Measurements from ENCODE around the gene SLC44A5.
"Not testable (repeated sequence)": the region's sequence is repeated elsewhere in the genome, so short reads cannot be mapped to it uniquely, and the experiment has no call there.

Gene SLC44A5

GRCh38 chr1:75618382-75618781 is 7.5 kb upstream of the SLC44A5 start:
- TF ChIP-seq Cebpa-rat (IDR thresholded peaks at IDR 0.05): no peak
- Histone ChIP-seq H3K9ac (no peak overlapping the region), H3K36me3 (no peaks in the 10 kb centered on the region), H4K20me1 (no peaks in the 10 kb centered on the region), H3K27me3 (peaks cover 11% of the 10 kb centered on the region), H3K4me1 (peaks cover 14% of the 10 kb centered on the region), H3K9me3 (no peaks in the 10 kb centered on the region), H3K4me3 (no peak overlapping the region), H3K4me2 (no peak overlapping the region), H3K27ac (no peak overlapping the region)

DNA sequence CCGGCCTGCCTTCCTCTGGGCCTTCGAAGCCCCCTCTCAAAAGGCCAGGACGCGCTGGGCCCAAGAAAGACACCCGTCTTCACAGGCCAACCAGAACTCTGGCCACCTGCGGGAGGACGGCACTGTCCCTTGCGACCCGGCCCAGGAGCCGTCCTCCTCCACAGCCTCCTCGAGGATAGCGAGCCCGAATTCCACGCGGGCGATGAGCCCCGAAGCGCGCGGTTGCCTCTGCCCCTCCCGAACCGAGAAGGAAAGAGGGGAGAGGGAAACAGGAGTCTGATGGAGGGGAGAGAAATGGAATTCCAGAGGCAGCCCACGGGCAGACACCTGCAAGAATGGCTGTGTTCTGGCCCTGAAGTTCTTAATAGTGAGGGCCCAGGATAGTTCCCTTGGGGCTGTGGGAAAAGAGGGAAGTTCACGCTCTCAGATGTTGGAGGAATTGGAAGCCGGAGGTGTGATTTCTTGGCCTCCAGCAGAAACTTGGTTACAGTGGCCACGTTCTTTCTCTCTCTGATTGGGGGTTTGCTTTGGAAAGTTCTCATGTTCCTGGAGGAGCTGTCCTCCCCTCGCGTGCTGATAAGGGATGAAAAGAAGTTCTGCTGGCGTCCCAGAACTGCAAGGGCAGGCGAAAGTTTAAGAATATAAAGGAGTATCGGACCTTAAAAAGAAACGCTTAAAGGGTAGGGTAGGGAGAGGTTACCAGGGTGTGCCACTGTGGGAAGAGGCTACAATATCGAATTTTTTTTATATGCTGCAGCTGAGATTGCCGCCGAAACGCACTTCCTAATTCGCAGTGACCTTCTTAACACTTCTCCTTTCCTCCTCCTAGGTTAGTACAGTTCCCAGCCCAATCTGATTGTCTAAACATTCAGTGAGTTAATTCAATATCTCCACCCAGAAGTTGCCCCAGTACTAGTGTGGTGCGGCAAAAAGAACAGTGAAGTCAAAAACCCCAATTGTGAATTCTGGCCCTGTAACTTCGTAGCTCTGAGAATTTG is 5.8 kb upstream of the SLC44A5 start:
- Histone ChIP-seq H3K4me2 (peak overlapping the region; percentile 86), H3K27ac (no peak overlapping the region), H3K9ac (no peak overlapping the region), H3K9me3 (no peaks in the 10 kb centered on the region), H3K27me3 (peaks cover 11% of the 10 kb centered on the region), H3K36me3 (no peaks in the 10 kb centered on the region), H3K4me3 (peak overlapping the region; percentile 80), H3K4me1 (peaks cover 14% of the 10 kb centered on the region), H4K20me1 (no peaks in the 10 kb centered on the region)
- TF ChIP-seq Cebpa-rat (IDR thresholded peaks at IDR 0.05): no peak

DNA sequence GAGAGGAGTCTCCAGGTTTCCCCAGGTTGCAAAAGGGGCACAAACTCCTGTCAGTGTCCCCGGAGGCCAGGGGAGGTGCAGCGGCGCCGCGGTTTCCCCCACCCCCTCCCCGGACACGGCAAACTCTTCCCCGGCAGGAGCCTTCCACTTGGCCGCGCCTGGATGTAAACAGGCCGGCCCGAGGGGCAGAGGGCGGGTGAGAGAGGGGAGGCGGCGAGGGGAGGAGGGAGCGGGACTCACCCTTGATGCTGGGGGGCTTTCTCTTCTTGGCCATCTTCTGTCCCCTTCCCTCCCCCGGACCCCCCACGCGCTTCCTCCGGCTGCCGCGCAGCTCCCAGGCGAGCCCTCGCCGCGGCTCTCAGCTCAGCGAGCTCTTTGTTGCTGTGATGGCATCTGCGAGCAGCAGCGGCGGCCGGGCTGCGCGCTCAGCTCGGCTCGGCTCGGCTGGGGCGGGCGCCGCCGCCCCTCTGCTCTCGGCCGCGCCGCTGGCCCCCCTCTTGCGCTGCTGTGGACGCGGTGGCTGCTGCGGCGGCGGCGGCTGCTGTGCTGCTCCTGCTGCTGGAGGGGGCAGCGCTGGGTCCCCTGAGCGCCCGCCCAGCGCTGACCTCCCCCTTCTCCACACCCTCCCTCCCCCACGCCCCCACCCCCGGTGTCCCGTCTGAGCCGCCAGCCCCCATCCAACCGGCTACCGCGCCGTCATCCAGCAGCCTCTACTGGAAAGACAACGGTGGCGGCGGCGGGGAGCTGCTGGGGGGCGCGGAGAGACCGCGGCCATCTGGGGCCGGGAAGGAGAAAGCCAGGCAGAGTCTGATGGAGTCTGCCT is 4.9 kb upstream of the SLC44A5 start:
- TF ChIP-seq Cebpa-rat (IDR thresholded peaks at IDR 0.05): no peak
- peak overlapping the region; percentile 86 for H3K4me2 ChIP-seq

DNA sequence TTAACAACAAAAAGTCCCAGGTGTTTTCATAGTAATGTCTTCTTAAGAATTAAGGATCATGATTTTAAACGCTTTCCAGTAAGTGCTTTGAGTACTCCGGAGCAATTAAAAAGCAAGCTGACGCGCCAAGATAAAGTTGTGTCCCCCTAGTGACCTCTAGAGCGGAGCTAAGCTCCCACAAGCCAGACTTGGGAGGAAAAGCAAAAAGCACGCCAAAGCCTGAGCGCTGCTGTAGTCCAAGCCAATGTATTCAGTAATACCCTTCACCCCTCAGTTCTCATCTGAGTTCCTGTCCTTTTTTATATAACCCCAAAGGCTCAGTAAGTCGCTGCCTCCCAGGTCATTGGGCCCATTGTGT is 3.5 kb upstream of the SLC44A5 start:
- H3K36me3 ChIP-seq: no peaks in the 10 kb centered on the region
- TF ChIP-seq Cebpa-rat (IDR thresholded peaks at IDR 0.05): no peak

More for the DNA sequence above, 4.9 kb upstream of the SLC44A5 start:
- H3K4me1 ChIP-seq: peaks cover 18% of the 10 kb centered on the region
- H3K9ac ChIP-seq: peak overlapping the region; percentile 75
- no peaks in the 10 kb centered on the region for H3K9me3 ChIP-seq
- no peaks in the 10 kb centered on the region for H4K20me1 ChIP-seq
- peaks cover 11% of the 10 kb centered on the region for H3K27me3 ChIP-seq
- peak overlapping the region; percentile 80 for H3K4me3 ChIP-seq
- H3K36me3 ChIP-seq: no peaks in the 10 kb centered on the region
- H3K27ac ChIP-seq: peak overlapping the region; percentile 38; the same call in 1 of the 2 replicates

DNA sequence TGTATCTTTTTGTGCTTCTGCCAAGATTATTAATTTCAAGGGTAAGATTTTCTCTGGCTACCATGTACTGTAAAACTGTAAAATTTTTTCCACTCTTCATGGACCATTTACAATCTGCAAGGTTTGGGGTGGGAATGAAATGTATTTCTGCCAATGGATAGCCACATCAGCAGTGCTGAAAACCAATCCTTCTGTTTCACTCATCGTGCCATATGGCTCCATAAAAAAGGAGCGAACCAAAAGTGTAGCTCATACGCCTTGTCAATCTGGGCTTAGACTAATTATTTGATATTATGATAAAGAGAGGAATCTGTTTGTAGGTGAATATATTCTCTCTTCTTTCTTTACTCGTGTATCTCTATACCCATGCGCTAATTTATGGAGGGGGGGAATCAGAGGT is 3.0 kb upstream of the SLC44A5 start:
- H3K27ac ChIP-seq: no peak overlapping the region
- H4K20me1 ChIP-seq: no peaks in the 10 kb centered on the region
- H3K4me1 ChIP-seq: peaks cover 23% of the 10 kb centered on the region
- no peak overlapping the region for H3K9ac ChIP-seq
- H3K27me3 ChIP-seq: peaks cover 11% of the 10 kb centered on the region
- no peak for TF ChIP-seq Cebpa-rat (IDR thresholded peaks at IDR 0.05)
- H3K4me2 ChIP-seq: no peak overlapping the region
- no peaks in the 10 kb centered on the region for H3K36me3 ChIP-seq
- no peaks in the 10 kb centered on the region for H3K9me3 ChIP-seq
- H3K4me3 ChIP-seq: no peak overlapping the region

More for the DNA sequence above, 3.5 kb upstream of the SLC44A5 start:
- Histone ChIP-seq H3K27me3 (peaks cover 11% of the 10 kb centered on the region), H4K20me1 (no peaks in the 10 kb centered on the region), H3K4me3 (peak overlapping the region; percentile 80), H3K4me2 (peak overlapping the region; percentile 86), H3K4me1 (peaks cover 23% of the 10 kb centered on the region), H3K9me3 (no peaks in the 10 kb centered on the region), H3K9ac (no peak overlapping the region), H3K27ac (no peak overlapping the region)

DNA sequence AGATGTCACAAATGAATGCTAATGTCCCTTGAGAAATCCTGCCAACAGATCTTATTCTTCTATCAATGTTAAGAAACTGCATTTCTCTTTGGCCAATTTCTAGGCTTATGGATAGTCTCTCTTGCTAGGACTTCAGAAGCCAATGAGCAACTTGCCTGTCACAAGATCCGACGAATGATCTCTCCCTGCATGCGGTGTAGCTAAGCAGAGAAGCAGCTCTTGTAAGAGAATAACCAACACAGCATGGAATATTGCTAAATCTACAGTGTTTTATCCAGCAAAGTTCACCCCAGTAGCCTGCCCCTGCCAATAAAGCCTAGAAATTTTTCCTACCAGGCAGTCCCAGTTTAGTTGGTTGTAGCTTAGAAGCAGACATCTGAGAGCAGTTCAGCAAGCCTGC is 2.1 kb upstream of the SLC44A5 start:
- Histone ChIP-seq H3K36me3 (no peaks in the 10 kb centered on the region), H3K27me3 (peaks cover 11% of the 10 kb centered on the region), H4K20me1 (no peaks in the 10 kb centered on the region), H3K27ac (no peak overlapping the region), H3K9me3 (no peaks in the 10 kb centered on the region), H3K4me3 (no peak overlapping the region), H3K4me1 (peaks cover 23% of the 10 kb centered on the region), H3K9ac (no peak overlapping the region), H3K4me2 (no peak overlapping the region)
- TF ChIP-seq Cebpa-rat (IDR thresholded peaks at IDR 0.05): no peak

- H3K4me1 ChIP-seq: no peaks in the 10 kb centered on the region
- no peak overlapping the region for H3K9ac ChIP-seq
- no peaks in the 10 kb centered on the region for H4K20me1 ChIP-seq
- no peak overlapping the region for H3K27ac ChIP-seq
- no peak for TF ChIP-seq Cebpa-rat (IDR thresholded peaks at IDR 0.05)
- H3K9me3 ChIP-seq: peaks cover 4% of the 10 kb centered on the region; the same call in 1 of the 2 replicates
- H3K4me2 ChIP-seq: no peak overlapping the region
- no peak overlapping the region for H3K4me3 ChIP-seq
- no peaks in the 10 kb centered on the region for H3K27me3 ChIP-seq
- H3K36me3 ChIP-seq: no peaks in the 10 kb centered on the region
These were observed 8.4 kb downstream of the SLC44A5 start for GRCh38 chr1:75602486-75602885.

DNA sequence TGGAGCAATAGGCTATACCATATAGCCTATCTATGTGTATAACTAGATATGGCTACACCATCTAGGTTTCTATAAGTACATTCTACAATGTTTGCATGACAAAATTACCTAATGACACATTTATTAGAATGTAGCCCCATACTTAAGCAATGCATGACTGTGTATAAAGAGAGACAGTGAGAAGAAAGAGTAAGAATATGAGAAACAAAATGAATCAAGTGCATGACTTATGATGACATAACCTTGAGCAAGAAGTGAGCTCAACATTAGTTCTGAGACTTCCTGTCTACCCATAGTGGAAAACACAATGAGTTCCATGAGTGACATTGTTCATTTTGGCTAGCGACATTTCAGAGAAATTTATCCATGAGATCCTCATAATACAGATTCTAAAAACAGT is 10.1 kb downstream of the SLC44A5 start:
- no peaks in the 10 kb centered on the region for H3K4me1 ChIP-seq
- no peaks in the 10 kb centered on the region for H4K20me1 ChIP-seq
- H3K9me3 ChIP-seq: peaks cover 4% of the 10 kb centered on the region; the same call in 1 of the 2 replicates
- no peak overlapping the region for H3K27ac ChIP-seq
- H3K9ac ChIP-seq: no peak overlapping the region
- no peaks in the 10 kb centered on the region for H3K36me3 ChIP-seq
- H3K4me2 ChIP-seq: no peak overlapping the region
- no peak for TF ChIP-seq Cebpa-rat (IDR thresholded peaks at IDR 0.05)
- no peak overlapping the region for H3K4me3 ChIP-seq
- no peaks in the 10 kb centered on the region for H3K27me3 ChIP-seq

DNA sequence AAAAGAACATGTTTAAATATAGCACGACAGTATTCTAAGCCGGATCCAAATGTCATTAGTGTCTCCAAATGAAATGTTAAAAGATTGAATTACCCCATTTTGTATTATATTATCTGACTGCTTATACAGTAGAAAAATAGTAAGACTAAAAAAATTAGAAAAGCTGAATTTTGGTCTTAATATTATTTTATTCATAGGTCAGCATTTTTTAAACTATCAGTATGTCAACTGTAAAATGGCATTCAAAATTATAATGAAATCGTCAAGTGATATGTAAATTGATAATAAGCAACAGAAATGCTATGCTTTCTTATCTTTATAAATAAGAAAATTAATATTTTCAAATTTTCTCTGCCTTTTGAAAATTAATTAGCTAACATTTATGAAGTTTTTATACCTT is 16.6 kb downstream of the SLC44A5 start:
- Histone ChIP-seq H3K4me3 (no peak overlapping the region), H3K4me1 (no peaks in the 10 kb centered on the region), H3K9me3 (no peaks in the 10 kb centered on the region), H3K27ac (no peak overlapping the region), H3K36me3 (no peaks in the 10 kb centered on the region), H3K4me2 (no peak overlapping the region), H3K27me3 (no peaks in the 10 kb centered on the region), H3K9ac (no peak overlapping the region), H4K20me1 (no peaks in the 10 kb centered on the region)
- TF ChIP-seq Cebpa-rat (IDR thresholded peaks at IDR 0.05): no peak

DNA sequence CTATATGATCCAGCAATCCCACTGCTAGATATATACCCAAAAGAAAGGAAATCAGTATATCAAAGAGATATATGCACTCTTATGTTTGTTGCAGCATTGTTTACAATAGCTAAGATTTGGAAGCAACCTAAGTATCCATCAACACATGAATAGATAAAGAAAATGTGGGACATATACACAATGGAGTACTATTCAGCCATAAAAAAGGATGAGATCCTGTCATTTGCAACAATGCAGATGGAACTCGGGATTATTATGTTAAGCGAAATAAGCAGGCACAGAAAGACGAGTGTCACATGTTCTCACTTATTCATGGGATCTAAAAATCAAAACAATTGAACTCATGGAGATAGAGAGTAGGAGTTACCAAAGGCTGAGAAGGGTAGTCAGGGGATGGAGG is 17.5 kb downstream of the SLC44A5 start:
- not testable (repeated sequence) for H4K20me1 ChIP-seq, H3K9me3 ChIP-seq, H3K4me1 ChIP-seq, H3K9ac ChIP-seq, H3K4me2 ChIP-seq, H3K27me3 ChIP-seq, H3K36me3 ChIP-seq, H3K4me3 ChIP-seq, H3K27ac ChIP-seq
